GM21447 (cell line): ENCODE results near the gene LOX.

ENCODE experiments used
- ATAC-seq: cut with Tn5 transposase; IDR thresholded peaks from one replicate; pipeline ENCODE4 v1.9.1; 2021; ENCODE audit not compliant: unreplicated experiment

The LOX gene

GRCh38 chr5:122054266-122054665 lies 23.8 kb downstream of the LOX start:
- ATAC-seq = no peak

GRCh38 chr5:122053181-122054109 lies 24.6 kb downstream of the LOX start:
- ATAC-seq = no peak

- no peak for ATAC-seq
These were observed 26.5 kb downstream of the LOX start for GRCh38 chr5:122051569-122051968.

- ATAC-seq = no peak
These were observed 27.1 kb downstream of the LOX start for GRCh38 chr5:122050959-122051358.

GRCh38 chr5:122040636-122041302 lies 37.3 kb downstream of the LOX start:
- ATAC-seq = no peak

GRCh38 chr5:122036326-122036725 lies 41.7 kb downstream of the LOX start:
- ATAC-seq = no peak

- ATAC-seq = no peak
These were observed 42.1 kb downstream of the LOX start for GRCh38 chr5:122035913-122036312.

GRCh38 chr5:122031836-122032235 lies 46.2 kb downstream of the LOX start:
- ATAC-seq = no peak

GRCh38 chr5:122030251-122030650 lies 47.8 kb downstream of the LOX start:
- ATAC-seq = no peak

GRCh38 chr5:122029818-122030217 lies 48.2 kb downstream of the LOX start:
- no peak for ATAC-seq

GRCh38 chr5:122022966-122023365 lies 55.1 kb downstream of the LOX start:
- ATAC-seq = no peak

- no peak for ATAC-seq
These were observed 58.0 kb downstream of the LOX start for GRCh38 chr5:122019919-122020590.

- ATAC-seq = no peak
These were observed 62.6 kb downstream of the LOX start for GRCh38 chr5:122015471-122015870.

GRCh38 chr5:122014236-122014935 lies 63.7 kb downstream of the LOX start:
- ATAC-seq = no peak
